ENCODE measurements around the gene PCGF1.

Gene PCGF1

GRCh38 chr2:74535440-74535965 lies 28.0 kb upstream of the PCGF1 start:
- TF ChIP-seq CTCF (IDR thresholded peaks at IDR 0.05; ENCODE audit: borderline replicate concordance, insufficient read depth, low read depth, low read length) = no peak
- no peak overlapping the region for H3K4me3 ChIP-seq (ENCODE audit: low read depth, low read length)

GRCh38 chr2:74534411-74534810 lies 26.9 kb upstream of the PCGF1 start:
- TF ChIP-seq CTCF (IDR thresholded peaks at IDR 0.05; ENCODE audit: borderline replicate concordance, insufficient read depth, low read depth, low read length) = no peak
- no peak overlapping the region for H3K4me3 ChIP-seq (ENCODE audit: low read depth, low read length)

DNA sequence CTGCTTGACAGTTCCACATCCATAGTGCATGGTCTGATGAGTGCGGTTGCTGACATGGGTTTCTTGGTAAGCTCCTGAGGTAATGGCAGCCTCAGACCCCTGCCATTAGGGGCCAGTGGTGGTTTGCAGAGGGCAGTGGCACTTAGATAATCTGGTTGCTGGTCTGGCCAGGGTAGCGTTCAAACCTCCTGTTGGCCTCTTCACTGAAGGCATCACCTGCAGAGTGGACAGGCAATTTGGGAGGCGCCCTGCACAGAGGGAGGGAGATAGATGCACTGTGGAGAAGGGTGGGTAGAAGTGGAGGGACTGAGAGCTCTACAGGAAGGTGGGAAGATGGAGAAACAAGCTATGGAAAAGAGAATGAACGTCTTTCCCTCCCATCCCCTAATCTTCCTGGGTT lies 26.0 kb upstream of the PCGF1 start:
- no peak for TF ChIP-seq CTCF (IDR thresholded peaks at IDR 0.05; ENCODE audit: borderline replicate concordance, insufficient read depth, low read depth, low read length)
- no peak overlapping the region for H3K4me3 ChIP-seq (ENCODE audit: low read depth, low read length)

DNA sequence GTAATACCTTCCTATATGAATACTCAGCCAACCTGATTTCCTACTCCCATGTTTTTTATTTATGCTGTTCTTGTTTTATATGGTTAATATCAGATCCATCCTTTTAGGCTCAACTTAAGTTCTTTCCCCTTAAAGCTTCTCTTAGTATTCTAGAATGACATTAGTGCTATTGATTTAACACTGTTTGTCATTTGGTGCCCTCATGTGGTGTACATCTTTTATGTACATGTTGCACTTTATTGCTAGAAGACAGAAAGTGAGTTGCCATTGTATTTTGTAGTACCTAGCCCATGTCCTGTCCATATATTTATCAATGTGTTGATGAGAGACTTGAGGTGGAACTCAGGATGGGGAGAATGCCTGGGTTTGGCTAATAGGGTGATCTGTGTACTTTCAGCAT lies 24.7 kb upstream of the PCGF1 start:
- no peak overlapping the region for H3K4me3 ChIP-seq (ENCODE audit: low read depth, low read length)
- TF ChIP-seq CTCF (IDR thresholded peaks at IDR 0.05; ENCODE audit: borderline replicate concordance, insufficient read depth, low read depth, low read length) = peak; percentile 11; the same call in 1 of the 2 replicates

DNA sequence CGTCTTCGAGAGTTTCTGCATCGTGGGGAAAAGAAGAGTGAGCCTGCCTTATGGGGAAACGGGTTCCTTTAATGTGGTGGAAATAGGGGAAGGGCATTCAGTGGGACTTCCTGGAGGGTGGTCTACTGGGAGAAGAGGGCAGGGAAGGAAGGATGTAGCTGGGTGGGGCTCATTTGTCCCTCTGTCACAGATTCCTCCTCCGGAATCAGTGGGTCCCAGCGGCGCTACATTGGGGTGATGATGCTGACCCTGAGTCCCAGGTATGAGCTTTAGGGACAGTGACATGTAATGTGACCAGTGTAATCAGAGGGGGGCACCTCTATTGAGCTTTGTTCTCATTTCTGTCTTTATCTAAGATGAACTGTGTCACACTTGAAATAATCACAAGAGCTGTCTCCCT lies 24.2 kb upstream of the PCGF1 start:
- no peak for TF ChIP-seq CTCF (IDR thresholded peaks at IDR 0.05; ENCODE audit: borderline replicate concordance, insufficient read depth, low read depth, low read length)

DNA sequence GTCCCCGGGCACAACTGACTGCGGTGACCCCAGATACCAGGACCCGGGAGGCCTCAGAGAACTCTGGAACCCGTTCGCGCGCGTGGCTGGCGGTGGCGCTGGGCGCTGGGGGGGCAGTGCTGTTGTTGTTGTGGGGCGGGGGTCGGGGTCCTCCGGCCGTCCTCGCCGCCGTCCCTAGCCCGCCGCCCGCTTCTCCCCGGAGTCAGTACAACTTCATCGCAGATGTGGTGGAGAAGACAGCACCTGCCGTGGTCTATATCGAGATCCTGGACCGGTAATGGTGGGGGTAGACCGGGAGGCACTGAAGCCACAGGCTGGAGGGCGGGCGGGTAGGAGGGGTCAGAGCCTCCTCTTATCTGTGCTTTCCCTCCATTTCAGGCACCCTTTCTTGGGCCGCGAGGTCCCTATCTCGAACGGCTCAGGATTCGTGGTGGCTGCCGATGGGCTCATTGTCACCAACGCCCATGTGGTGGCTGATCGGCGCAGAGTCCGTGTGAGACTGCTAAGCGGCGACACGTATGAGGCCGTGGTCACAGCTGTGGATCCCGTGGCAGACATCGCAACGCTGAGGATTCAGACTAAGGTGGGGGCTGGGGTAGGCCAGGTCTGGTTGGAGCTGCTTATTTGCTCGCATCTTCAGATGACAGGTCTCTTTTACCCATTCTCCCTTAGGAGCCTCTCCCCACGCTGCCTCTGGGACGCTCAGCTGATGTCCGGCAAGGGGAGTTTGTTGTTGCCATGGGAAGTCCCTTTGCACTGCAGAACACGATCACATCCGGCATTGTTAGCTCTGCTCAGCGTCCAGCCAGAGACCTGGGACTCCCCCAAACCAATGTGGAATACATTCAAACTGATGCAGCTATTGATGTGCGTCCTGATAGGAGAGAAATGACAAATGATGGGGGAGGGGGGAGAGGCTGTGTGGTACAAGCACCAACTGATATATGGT lies 23.0 kb upstream of the PCGF1 start:
- TF ChIP-seq CTCF (IDR thresholded peaks at IDR 0.05; ENCODE audit: borderline replicate concordance, insufficient read depth, low read depth, low read length) = no peak
- peak overlapping the region; percentile 82 for H3K4me3 ChIP-seq (ENCODE audit: low read depth, low read length)

More for the DNA sequence above, 24.2 kb upstream of the PCGF1 start:
- peak overlapping the region; percentile 82 for H3K4me3 ChIP-seq (ENCODE audit: low read depth, low read length)
